Stimulated activated naive CD4-positive, alpha-beta T cell treated with Interleukin-2 at 50 U/mL for 16 hours (primary cell): ENCODE measurements around the gene ZFHX3.

ENCODE experiments used
- DNase-seq: peaks from one replicate; lab custom pipeline; 2025; lab: John Stamatoyannopoulos, UW

The ZFHX3 gene

DNA sequence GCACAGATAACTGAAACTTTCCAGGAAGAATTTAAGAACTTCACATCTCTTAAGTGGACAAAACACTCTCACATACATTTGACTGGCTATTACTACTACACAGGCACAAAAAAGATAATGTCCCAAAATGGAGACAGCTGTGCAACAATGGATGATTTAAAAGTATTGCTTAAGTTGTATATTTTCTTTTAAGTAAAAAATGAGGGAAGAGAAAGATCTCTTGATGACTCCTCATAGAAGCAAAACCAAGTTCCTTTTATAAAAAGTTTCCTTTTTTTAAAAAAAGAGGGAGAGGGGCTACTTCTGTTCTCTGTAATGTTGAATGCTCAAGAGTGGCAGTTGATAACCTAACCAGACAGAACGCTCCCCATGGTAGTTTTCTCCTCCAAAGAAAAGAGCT lies 195.5 kb downstream of the ZFHX3 start:
- no peak for DNase-seq

GRCh38 chr16:72850853-72851252 lies 197.1 kb downstream of the ZFHX3 start:
- DNase-seq: no peak

- no peak for DNase-seq
Observed at GRCh38 chr16:72850021-72850420, 197.9 kb downstream of the ZFHX3 start.

DNA sequence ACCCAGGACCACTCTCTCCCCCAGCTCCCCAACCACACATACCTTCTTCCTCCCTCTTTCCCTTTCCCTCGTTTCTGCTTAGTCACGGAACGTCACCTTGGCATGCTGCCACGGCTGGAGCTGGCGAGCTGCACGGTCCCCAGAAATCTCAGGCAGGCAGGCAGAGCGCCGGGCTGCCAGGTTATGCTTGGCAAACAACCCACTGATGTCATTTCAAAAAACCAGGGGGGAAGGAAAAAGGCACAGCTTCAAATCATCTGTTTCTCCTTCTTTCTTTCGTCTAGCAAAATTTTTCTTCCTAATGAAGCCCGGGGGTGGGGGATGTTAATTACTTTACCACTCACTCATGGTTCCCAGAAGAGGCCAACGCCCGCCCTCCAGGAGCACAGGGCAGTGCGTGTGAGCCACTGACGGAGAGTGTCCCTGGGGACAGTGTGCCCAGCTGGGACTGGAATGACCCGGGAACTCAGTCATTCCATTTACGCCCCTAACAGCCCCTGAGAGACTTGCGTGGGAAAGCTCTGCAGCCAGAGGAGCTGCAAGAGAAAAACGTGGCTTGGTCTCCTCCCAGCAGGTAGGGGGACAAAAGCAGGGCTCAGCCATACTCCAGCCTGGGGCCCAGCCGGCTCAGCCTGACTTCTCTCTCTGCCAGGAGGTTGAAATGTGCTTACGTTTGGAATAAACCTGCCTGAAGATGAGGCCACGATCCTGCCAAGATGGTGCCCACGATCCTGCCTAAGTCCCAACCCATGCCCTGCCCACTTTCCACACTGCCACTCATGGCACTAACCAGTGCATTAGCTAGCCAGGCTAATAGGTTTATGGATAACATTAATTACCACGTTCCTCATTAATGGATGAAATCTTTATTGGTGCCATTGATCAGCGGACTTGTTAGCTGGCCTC lies 198.9 kb downstream of the ZFHX3 start:
- no peak for DNase-seq

- DNase-seq: no peak
Observed at GRCh38 chr16:72848028-72848400, 199.9 kb downstream of the ZFHX3 start.

- DNase-seq: no peak
Observed at GRCh38 chr16:72847187-72848027, 200.5 kb downstream of the ZFHX3 start.

GRCh38 chr16:72846594-72846993 lies 201.3 kb downstream of the ZFHX3 start:
- DNase-seq: no peak

DNA sequence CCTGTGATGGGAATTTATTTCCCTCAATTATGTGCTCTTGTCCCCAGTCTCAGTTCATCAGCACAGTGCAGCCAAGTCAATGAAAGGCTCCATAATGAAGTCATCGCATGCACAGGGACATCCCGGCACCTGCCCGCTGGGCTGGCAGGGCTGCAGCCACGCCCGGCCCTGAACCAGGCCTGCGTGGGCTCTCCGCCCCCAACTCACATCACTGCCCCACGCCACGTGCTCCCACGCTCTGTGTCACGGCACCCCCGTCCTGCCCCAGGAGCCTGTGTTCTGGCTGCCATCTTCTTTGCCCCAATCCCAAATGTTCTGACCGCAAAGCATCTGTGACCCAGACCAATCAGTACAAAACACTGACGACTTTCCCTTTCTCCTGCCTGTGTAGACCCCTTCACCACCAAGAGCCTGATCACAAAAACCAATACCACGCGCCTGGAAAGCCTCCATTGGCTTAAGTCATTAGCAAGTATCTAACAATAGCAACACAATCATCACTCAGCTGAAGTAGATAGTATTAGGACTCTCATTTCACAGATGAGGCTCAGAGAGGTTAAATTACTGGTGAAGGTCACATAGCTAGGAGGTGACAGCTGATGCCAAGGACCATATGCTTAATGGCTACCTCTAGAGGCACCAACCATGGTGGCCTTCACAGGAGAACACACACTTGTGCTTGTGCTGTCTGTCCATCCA lies 202.5 kb downstream of the ZFHX3 start:
- DNase-seq: no peak

- DNase-seq: no peak
Observed at GRCh38 chr16:72844225-72844920, 203.6 kb downstream of the ZFHX3 start.

- DNase-seq: no peak
Observed at GRCh38 chr16:72841506-72841905, 206.4 kb downstream of the ZFHX3 start.

DNA sequence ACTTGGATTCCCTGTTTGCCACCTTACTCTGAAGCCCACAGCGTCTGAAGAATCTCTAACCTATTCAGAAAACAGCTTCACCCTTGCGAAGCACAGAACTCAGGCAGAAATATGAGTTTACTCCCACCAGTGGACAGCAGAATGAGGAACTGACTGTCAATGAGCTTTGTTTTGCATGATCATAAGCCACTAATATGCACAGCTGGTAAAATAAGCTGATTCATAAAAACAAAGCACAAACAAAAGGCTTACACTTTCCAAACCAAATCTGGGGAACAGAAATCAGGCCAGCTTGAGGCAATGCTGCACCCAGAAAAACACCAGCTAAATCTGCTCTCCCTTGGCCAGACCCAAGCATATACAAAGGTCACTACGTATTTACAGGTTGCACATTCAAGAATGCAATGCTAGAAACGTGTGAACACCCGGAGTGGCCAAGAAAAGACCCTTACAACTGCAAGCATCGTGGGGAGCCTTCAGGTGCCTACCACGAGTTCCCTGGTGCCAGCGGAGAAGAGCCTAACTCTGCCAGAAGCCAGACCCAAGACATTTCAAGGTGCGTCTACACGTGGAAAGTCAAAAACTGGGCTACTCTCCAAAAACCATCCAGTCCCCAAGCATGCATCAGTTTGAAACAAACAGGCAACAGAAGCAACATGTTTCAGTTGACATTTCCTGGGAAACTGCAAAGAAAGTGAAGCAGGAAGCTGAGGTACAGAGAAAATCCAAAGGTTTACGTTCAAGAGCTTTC lies 207.1 kb downstream of the ZFHX3 start:
- DNase-seq: no peak

GRCh38 chr16:72838951-72839350 lies 209.0 kb downstream of the ZFHX3 start:
- DNase-seq: no peak

DNA sequence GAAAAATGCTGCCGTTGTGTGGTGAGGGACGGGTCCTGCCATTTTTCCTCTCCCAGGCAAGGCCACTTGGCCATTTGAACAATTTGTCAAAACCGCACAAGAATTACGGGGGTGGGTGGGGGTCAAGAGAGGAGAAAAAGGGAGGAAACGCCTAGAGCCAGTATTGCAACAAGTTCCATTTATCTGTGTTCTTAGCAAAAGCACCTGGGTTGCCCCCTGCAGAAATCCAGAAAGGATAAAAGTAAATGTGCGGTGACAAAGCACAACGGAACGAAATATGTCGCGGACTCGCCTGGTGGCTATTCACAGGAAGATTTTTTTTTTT lies 209.4 kb downstream of the ZFHX3 start:
- no peak for DNase-seq

DNA sequence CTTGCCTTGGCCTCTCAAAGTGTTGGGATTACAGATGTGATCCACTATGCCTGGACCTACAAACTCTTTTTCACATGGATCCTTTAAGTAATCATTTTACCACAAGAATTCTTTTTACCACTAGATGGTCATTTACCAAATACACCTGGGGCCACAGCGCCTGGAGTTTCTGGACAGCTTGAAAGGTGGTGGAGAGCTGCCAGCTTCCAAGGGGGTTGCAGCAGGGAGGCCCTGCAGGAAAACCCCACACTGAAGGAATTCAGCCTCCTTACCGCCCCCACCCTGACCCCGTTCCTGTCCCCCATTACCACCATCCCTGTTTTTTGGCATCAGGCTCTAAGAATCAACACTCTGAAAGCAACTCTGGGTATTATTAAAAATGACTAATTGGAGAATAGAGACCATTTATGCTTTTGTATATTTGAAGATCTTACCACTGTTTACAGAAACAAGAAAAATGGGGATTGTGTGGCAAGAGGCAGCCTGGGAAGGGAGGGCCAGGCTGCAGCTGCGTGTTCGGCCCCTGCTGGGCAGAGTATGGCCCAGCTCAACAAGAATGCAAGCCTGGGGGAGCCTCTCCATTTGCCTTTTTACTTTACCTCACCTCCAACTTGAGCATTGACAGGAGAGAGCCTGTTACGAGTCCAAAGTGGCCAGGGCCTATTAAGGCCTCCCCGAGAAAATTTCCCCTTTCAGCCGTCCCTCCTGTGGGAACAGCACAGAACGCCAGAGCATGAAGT lies 209.9 kb downstream of the ZFHX3 start:
- DNase-seq: no peak

DNA sequence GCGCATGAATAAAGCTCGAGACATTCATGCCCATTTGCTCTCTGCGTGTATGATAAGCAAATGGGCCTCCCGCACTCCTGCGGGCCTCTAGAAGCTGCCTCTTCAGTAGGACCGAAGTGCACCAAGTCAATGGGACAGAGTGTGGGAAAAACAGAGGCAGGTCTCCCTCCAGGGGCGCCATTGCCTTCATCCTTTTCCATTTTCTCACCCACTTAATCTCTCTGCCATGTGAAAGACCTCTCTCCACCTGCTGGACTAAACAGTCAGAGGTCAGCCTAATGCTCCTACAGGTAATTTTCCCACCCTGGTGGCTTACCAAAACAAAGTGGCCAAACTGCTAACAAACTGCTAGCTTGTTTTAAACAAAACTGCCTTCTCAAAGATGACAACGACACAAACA lies 210.9 kb downstream of the ZFHX3 start:
- no peak for DNase-seq

- no peak for DNase-seq
Observed at GRCh38 chr16:72836181-72836580, 211.7 kb downstream of the ZFHX3 start.

- DNase-seq: no peak
Observed at GRCh38 chr16:72835086-72835485, 212.8 kb downstream of the ZFHX3 start.

GRCh38 chr16:72834499-72834898 lies 213.4 kb downstream of the ZFHX3 start:
- DNase-seq: no peak

DNA sequence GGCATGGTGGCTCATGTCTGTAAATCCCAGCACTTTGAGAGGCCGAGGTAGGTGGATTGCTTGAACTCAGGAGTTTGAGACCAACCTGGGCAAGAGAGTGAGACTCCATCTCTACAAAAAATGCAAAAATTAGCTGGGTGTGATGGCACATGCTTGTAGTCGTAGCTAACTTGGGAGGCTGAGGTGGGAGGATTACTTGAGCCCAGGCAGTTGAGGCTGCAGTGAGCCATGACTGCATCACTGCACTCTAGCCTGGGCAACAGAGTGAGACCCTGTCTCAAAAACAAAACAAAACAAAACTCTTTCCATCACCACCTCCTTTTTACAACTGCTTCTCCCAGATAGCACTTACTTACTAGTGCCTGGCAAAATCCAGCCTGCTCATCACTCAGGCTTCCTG lies 214.0 kb downstream of the ZFHX3 start:
- DNase-seq: no peak

- no peak for DNase-seq
Observed at GRCh38 chr16:72833482-72833881, 214.4 kb downstream of the ZFHX3 start.
